NCI-H1694 treated with DMSO at 0.1 percent for 48 hours (cell line): ENCODE results near the gene CTSC.
"Not testable (repeated sequence)": the region's sequence is repeated elsewhere in the genome, so short reads cannot be mapped to it uniquely, and the experiment has no call there.

Experiments used
- DNase-seq: peaks from one replicate; lab custom pipeline; 2025; lab: John Stamatoyannopoulos, UW

CTSC gene

DNA sequence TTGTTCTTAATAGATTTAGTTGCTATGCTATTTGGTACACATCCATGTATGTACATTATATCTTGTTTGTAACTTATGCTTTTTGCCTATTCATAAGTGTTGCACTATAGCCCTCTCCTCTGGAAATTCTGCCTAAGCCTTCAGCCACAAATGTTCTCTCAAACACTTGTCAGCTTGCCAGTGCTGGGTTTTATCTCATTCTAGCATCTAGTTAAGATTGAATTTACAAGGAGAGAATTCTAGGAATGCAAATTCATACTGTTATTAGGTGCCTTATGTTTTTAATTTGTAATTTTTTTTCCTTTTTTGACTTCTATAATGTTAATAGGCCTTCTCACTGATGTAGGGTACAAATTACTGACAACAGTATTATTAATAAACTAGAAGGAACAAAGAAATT lies 14.6 kb upstream of the CTSC start:
- DNase-seq = no peak

DNA sequence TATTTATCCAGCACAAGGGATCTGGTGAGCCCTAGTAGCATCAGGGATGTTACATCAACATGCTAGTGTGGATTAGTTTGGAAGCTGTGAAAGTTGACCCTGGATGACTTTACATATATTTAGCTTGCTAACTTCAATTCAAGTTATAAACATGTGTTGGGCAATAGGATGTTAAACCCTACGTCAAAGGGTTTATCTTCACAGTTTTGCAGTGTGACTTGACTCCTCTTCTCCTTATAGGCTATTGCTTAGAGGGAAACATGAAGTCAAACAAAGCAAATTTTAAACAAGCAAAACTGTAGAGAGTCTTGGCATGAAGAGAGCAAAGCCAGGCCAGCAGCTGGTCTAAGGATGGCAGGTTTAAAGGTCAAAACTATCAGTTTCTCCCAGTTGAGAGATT lies 11.3 kb upstream of the CTSC start:
- DNase-seq = no peak

DNA sequence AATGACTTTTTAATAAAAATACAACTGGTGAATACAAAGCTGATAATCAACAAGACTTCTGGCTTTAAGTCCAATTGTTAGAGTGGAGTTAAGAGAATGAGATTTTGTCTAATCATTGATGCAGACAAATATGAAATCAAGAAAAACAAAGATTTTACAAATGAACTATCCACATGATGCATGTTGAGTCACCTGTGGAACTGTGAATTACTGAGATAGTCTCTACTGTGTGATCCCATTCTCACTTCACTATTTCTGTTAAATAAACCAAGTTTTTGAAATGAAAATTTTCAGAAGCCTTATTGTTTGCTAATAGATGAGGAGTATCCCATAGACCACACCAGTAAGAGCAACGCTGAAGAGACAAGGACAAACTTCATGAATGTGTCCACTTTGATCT lies 8.4 kb upstream of the CTSC start:
- no peak for DNase-seq

DNA sequence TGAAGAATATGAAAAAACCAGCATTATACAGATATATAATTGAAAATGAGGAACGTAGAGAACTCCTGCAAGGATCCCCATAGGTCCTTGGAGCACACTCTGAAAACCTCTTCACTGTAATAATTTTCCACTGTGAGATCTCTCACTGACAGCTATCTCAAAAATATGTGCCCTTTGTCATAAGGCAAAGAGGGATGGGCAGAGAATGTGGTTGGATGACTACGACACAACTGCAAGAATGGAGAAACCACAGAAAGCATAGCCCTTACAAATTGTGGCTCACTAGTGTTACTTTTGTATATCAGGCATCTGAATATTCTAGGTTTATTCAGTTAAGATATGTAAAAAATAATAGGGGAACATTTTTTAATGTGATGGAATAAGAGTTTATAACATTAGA lies 7.9 kb upstream of the CTSC start:
- no peak for DNase-seq

DNA sequence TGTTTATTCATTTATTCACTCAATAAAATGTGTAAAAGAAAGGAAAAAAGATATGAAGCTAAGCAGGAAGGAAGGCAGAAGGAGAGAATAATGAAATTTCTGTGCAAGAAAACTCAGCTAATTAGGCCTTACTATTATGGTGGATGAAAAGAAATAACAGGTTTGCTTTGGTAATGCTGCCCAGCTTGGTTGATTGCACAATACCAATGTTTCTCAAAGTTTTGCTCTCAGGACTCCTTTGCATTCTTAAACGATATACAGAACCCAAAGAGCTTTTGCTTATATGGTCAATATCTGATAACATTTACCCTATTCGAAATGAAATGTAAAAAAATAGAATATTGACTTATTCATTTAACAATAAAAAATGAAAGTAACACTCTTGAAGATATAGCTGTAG lies 7.3 kb upstream of the CTSC start:
- no peak for DNase-seq

DNA sequence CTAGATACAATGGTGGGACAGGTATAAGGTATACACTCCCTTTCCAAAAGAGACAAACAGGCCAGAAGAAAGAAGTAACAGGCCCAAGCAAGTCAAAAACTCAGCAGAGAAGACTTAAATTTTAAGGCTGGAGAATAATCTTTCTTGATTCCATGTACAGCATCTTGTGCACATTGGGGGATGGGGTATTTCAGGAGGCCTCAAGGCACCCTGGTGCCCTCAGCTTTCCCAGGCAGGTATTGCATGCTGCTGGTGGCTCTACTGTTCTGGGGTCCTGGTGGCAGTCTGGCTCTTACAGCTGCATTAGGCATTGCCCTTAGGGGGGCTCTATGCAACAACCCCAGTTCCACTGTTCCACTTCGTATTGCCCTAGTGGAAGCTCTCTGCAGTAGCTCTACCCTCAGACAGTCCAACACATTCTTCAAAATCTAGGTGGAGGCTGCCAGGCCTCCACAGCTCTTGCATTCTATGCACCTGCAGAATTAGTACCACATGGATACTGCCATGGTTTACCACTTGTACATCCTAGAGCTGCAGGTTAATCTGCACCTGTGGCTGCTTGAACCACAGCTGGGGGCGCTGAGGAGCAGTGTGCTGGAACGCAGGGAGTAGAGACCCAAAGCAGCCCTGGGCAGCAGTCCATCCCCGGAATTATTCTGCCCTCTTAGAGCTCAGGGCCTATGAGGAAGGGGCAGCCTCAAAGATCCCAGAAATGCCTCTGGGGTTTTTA lies 4.2 kb upstream of the CTSC start:
- no peak for DNase-seq

DNA sequence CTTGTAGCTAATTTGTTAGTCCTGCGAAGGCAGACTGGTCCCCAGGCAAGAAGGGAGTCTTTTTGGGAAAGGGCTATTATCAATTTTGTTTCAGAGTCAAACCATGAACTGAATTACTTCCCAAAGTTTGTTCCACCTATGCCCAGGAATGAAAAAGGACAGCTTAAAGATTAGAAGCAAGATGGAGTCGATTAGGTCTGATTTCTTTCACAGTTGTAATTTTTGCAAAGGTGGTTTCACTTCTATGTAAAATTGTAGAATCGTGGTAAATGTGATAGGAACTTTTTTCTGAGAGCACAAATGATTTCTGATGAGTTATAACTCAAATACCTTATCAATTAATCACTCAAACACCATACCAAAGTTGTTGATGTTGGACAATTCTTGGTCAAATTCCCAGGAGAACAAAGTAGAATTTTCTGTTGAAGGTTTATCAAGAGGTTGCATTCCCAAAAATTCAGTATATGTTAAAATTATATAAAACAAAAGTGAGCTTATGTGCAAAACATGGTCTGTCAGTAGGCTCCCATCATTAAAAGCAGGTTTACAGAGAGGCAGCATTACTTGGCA lies 2.9 kb upstream of the CTSC start:
- DNase-seq = no peak

DNA sequence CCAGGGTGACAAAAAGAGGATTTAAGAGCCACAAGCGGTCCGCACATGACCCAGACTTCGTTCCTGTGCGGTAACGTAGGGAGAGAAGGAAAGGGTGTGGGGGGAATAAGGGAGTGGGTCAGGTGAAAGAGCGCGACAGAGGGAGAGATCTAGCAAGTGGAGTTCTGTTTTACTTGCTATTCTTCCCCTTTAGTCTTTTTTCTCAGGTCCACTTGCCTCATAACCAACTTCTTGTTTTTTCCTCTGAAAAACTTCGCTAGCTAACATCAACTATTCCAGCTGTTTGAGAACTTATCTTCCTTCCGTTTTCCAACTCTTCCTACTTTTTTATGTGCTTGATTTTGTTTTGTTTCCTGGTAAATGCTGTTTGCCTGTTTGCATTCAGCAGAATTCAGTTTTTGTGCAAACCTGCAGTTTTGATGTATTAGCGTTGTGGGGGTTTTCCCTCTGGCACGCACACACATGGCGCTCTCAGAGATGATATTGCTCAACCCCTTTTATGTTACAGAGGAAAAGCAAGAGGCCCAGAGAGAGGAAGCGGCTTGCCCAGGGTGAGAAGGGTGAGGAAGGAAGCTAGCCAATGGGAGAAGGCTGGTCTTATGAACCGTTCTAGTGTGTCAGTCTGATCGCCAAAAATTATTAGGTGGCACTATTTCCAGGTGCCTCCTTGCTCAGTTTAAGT lies 592 bp upstream of the CTSC start:
- no peak for DNase-seq

DNA sequence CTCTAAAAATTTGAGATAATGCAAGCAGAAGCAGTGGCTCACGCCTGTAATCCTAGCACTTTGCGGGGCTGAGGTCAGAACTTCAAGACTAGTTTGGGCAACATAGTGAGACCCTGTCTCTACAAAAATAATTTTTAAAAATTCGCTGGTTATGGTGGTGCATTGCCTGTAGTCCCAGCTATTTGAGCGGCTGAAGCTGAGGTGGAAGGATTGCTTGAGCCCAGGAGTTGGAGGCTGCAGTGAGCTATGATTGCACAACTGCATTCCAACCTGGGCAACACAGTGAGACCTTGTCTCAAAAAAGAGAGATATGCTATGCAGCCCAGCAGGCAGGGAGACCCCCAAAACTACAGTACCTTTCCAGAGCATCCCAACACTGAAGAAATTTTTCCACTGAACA lies 2.3 kb downstream of the CTSC start:
- no peak for DNase-seq

DNA sequence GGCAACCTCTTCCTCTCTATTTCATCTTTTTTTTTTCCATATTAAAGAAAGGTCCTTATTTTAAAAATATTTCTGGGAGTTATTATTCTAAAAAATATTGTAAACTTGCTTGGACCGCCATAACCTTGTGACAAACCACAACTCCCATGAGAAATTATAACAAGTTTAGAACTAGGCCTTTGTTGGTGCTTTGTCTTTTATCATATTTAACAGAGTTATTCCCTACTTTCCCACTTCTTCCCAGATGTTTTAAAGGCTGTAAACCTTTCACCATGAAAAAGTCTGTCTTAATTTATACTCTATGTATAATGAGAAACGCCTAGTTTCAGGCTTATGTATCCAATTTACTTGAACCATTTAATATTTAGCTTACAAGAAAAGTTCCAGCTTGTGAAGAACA lies 3.7 kb downstream of the CTSC start:
- no peak for DNase-seq

DNA sequence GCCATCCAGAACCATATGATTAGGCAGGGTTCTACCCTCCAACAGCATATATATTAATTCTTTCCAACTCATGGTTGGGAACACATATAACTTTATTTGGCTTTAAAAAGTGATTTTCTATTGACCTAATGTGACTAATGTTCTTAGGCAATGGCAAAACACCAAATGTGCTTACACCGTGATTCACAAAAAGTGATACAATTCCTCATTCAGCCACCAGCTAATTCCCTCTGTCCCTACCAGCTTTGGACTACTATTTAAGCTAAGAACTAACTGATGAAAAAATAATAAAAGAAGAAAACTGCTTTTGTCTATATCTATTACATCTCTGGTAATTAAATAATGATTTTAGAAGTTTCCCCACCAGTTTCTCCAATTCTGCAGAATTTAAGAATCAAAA lies 4.7 kb downstream of the CTSC start:
- DNase-seq = no peak

DNA sequence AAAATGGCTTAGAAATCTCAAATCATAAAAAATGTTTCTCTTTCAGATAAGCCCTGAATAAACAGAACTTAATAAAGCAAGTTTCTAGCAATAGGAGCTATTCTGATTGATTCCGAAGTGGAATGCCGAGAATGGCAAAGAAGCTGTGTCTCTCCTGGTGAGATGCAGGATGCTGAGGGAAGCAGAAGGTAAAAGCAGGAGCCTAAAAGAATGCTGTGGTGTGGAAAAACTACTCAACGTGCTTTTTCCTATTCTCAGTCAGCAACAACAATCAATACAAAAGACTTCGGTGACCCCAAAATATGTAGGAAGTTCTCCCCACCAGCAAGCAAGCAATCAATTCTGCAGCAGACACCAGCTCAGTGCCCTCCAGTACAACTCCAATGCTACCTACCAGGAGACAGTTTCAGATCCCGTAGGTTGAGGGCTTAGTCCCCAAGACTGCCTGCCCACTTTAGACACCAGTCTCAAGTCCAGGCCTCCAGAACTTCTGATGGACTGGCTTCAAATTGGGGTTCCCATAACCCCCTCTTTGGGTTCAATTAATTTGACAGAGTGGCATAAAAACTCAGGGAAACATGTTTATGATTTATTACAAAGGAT lies 6.6 kb downstream of the CTSC start:
- no peak for DNase-seq

DNA sequence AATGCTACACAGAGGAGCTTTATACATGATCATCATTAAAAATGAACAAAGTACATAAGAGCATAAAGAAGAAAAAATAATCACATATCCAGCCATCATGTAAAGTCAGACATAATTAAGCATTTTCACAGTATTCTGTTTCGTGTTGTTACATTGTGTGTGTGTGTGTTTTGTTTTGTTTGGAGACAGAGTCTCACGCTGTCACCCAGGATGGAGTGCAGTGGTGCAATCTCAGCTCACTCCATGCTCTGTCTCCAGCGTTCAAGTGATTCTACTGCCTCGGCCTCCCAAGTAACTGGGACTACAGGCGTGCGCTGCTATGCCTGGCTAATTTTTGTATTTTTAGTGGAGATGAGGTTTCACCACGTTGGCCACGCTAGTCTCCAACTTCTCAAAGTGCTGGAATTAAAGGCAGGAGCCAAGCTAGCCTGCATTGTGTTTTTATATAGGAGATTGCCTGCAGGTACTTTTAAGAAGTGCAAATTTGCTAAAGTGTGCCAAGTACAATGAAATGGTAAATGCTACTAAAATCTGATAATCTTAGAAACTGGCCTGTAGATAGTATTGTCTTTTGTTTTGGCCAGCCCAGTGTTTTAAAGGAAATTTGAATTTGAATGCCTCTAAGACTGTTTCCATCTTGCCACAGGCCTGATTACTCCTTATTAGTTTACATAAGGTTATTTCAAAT lies 7.8 kb downstream of the CTSC start:
- DNase-seq = no peak

DNA sequence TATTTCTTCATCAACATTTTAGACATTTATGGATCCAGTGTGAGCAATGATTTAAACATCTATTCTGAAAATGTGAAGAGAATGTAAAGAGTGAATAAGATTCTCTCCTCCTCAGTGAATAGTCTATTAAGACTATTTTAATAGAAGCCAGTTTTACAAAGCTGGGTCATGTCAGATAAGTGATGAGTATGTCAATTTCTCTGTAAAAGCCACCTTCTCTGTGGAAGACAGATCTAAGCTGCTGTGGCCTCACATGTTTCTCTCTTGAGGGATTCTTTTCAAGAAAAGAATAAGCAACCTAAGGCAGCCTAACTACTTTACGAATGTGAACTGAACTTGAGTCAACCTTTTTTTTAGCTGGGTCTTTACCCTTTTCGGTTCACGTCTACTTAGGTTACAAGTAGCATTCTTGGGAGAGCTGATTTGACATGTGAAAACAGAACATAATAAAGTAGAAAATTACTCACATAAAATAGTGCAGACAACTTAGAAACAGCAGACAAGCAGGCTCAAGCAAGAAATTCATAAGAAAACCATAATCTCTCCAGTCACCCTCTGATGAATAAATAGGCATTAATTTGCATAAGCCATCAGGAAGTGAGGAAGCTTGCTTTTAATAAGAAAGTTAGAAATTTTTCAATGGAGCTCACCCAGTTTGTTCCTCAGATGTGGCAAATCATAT lies 9.9 kb downstream of the CTSC start:
- no peak for DNase-seq

DNA sequence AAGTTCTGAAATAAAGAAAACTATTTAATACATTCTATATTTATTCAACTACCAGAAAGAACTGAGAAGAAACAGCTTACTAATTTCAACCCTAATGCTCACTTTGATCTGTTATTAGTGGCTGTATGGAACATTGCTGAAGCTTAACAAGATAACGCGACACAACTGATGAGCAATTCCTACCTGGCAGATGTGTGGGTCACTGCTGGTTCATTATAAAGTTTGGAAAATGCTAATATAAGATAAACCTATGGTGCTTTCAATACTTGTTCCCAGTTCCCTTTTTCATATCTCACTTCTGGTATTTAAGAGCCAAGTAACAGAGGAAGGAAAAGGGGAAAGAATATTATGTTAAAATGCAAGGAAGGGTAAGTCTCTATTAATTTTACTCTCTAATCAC lies 10.5 kb downstream of the CTSC start:
- DNase-seq = no peak

DNA sequence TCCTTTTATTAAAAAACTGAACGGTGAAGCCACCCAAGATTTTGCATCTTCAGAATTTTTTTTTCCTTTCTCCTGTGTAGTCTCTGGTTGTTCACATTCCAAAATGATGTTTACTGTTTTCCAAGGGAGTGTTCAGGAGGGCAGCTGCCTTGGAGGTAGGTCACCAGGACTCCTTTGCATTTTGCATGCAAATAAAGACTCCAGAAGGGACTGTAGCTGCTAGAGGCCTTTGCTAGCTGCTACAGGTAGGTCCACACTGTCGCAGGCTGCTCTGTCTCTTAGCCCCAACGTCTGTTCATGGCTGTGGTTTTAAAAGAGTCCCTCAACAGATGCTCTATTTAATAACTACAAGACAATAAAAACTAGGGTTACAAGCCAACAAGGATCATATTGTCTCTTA lies 11.4 kb downstream of the CTSC start:
- no peak for DNase-seq

DNA sequence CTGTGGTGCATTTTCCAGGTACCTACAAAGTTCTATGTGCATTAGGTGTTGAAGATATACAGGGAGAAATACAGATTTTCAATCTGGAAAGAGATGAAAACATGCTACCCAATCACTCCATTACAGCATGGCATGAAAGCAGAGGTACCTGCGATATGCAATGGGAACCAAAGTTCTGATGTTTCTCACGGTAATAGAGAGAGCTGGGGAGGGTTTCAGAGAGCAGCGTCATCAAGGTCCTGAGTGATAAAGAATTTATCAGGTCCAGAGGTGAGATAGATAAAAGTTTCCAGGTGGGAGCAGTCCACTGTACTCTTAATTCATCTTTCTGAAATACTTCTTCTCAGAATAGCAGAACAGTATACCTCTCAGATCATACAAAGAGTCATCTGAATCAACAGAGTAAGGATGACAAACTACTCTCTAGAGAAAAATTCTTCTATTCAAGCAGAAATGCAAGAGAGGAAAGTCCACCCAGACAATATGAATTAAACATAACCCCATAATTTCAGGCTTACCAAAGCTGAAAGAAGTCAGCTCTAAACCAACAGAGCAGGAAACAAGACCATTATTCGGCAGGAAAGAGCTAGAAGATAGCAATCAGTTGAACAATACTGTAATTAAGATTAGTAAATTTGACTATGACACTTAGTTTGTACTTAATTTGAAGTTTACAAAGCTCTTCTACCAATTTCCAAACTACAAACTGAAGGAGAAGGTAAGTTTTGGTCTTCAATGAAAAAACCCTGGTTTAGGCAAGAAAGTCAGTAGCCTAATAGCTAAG lies 12.8 kb downstream of the CTSC start:
- DNase-seq = no peak

DNA sequence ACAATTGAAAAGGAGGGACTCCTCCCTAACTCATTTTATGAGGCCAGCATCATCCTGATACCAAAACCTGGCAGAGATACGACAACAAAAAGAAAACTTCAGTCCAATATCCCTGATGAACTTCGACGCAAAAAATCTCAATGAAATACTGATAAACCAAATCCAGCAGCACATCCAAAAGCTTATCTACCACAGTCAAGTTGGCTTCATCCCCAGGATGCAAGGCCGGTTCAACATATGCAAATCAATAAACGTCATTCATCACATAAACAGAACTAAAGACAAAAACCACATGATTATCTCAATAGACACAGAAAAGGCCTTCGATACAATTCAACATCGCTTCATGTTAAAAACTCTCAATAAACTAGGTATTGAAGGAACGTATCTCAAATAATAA lies 14.7 kb downstream of the CTSC start:
- DNase-seq = not testable (repeated sequence)

DNA sequence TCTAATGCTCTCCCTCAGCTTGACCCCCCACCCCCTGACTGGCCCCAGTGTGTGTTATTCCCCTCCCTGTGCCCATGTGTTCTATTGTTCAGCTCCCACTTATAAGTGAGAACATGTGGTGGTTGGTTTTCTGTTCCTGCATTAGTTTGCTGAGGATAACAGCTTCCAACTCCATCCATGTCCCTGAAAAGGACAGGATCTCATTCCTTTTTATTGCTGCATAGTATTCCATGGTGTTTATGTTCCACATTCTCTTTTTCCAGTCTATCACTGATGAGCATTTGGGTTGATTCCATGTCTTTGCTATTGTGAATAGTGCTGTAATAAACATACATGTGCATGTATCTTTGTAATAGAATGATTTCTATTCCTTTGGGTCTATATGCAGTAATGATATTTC lies 16.1 kb downstream of the CTSC start:
- not testable (repeated sequence) for DNase-seq

DNA sequence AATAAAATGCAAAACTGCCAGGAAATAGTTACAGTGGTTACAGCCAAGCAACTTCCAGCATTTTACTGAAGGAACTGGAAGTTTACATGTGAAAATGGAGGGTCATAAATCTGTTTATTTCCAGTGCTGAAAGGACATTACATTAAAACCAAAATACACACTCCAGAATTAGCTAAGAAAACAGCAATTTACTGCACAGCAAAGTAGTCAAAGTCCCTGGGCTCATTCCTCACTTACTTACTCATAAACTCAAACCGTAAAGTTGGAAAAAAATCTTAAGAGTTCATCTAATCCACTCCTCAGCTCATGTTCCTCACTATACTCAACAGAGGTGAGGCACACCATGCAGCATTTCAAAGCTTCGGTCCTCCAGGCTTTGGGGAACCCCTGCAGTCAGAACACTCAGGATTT lies 17.4 kb downstream of the CTSC start:
- DNase-seq = no peak

DNA sequence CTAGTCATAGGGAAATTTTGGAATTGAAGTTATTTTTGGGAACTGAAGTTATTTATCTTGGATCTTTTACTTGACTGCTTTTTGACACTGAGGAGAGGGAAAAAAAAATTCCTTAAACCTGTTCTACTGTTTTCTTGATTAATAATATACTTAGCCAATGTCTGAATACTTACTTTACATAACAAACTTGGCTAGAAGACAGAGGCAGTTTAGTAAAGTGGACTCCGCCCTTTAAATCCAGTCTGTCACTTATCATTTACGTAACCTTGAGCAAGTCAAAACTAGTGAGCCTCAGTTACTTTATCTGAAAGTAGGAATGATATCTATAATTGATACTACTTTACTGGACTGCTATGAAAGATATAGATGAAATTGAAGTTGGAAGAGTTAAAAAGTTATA lies 19.5 kb downstream of the CTSC start:
- DNase-seq = no peak
